ENCODE data around the gene C20orf173. TPM values are rescaled to one million over a fixed set of nuclear protein-coding genes. Genes with fewer than 3 reads are reported as not detected.

Gene C20orf173
- polyA plus RNA-seq, 1 of the 3 experiments (the other 2 are of a cell fraction) = not detected

- no peak for DNase-seq
- POLR2A ChIA-PET = no interaction called here
- CTCF ChIA-PET = no interaction called here
Measured at GRCh38 chr20:35525639-35526038, 3.8 kb downstream of the C20orf173 start.

DNA sequence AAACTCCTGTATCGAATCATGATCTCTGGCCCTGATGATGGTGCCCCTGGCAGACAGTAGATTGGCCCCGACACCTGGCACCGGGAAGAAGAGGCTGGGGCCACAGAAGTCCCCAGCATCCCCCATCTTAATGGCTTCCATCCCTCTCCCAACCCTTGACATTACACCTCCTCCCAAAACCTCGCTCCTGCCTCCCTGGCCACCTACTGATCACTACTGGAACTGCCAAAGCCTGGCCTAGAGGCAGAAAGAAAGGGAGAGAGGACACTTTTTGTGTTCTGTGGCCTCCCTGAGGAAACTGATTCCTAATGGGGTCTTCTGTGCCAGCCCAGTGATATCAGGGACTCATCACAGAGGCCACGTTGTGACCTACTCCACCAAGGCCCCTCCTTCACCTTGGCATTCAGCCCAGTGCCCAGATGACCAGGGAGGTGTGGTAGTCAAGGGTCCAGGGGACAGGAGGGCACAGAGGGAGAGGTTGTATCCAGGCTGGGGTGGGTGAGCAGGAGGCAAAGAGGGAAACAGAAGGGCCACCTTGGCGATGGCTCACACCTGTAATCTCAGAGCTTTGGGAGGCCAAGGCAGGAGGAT lies 6.1 kb downstream of the C20orf173 start:
- Histone ChIP-seq H3K27ac (ENCODE audit: low read depth in 2 of 2, low read length in 1 of 2) (no peak overlapping the region), H3K4me1 (ENCODE audit: control insufficient read depth in 1 of 2, insufficient read depth in 2 of 2, low read depth in 1 of 2, low read length in 1 of 2) (no peaks in the 10 kb centered on the region; a peak in 1 of 4 replicates), H2AFZ (ENCODE audit: low read depth) (no peak overlapping the region), H3K4me2 (no peak overlapping the region), H3F3A (replicated peaks; ENCODE audit: insufficient read depth) (no peaks in the 10 kb centered on the region), H3K9me2 (no peaks in the 10 kb centered on the region), H3K9ac (no peak overlapping the region), H3K27me3 (ENCODE audit: insufficient read depth) (no peaks in the 10 kb centered on the region), H4K20me1 (ENCODE audit: insufficient read depth) (no peaks in the 10 kb centered on the region), H3K9me3 (no peaks in the 10 kb centered on the region), H3K36me3 (replicated peaks in 1 of 2; ENCODE audit: control insufficient read depth in 1 of 2, insufficient read depth in 2 of 2, low read length in 1 of 2) (no peaks in the 10 kb centered on the region), H3K4me3 (ENCODE audit: low read depth in 2 of 2, low read length in 1 of 2) (no peak overlapping the region), H3K79me2 (ENCODE audit: insufficient read depth) (no peaks in the 10 kb centered on the region)
- ChIA-PET CTCF (no interaction called here), POLR2A (no interaction called here)
- TF ChIP-seq RCOR1 (IDR thresholded peaks at IDR 0.05; ENCODE audit: low read length) = no peak
- TF ChIP-seq YY1 (IDR thresholded peaks at IDR 0.05; ENCODE audit: low read depth) = no peak
- 0 out of 2 replicates have a peak, but pooled peaks have one; percentile 4 for TF ChIP-seq RAD21 (IDR thresholded peaks at IDR 0.05; ENCODE audit: low read length)
- TF ChIP-seq JUND (IDR thresholded peaks at IDR 0.05) = no peak
- peak; percentile 52 for TF ChIP-seq CTCF (IDR thresholded peaks at IDR 0.05)
- TF ChIP-seq MXI1 (IDR thresholded peaks at IDR 0.05; ENCODE audit: low read depth, low read length) = no peak
- no peak for TF ChIP-seq FOSL2 (IDR thresholded peaks at IDR 0.05; ENCODE audit: borderline replicate concordance, low read depth)
- TF ChIP-seq, protein P1, sequence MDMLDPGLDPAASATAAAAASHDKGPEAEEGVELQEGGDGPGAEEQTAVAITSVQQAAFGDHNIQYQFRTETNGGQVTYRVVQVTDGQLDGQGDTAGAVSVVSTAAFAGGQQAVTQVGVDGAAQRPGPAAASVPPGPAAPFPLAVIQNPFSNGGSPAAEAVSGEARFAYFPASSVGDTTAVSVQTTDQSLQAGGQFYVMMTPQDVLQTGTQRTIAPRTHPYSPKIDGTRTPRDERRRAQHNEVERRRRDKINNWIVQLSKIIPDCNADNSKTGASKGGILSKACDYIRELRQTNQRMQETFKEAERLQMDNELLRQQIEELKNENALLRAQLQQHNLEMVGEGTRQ (IDR thresholded peaks at IDR 0.05; ENCODE audit: borderline replicate concordance, low read depth, low read length) = no peak
- no peak for TF ChIP-seq CHD2 (IDR thresholded peaks at IDR 0.05; ENCODE audit: low read length, partially characterized antibody)
- TF ChIP-seq EP300 (IDR thresholded peaks at IDR 0.05; ENCODE audit: borderline replicate concordance in 1 of 2, low read depth in 1 of 2, low read length in 1 of 2) = no peak
- TF ChIP-seq FOXJ3 (CRISPR knock-in tag; IDR thresholded peaks at IDR 0.05) = no peak
- no peak for TF ChIP-seq POLR2AphosphoS5 (IDR thresholded peaks at IDR 0.05; ENCODE audit: low read depth, low read length)
- 74% methylated on average over 6 of the region's 6 CpGs for WGBS (ENCODE audit: low lambda C conversion rate)
- peak; percentile 43 for DNase-seq

More at GRCh38 chr20:35525639-35526038, 3.8 kb downstream of the C20orf173 start:
- H3K27me3 ChIP-seq (ENCODE audit: insufficient read depth) = no peaks in the 10 kb centered on the region
- no peaks in the 10 kb centered on the region; a peak in 1 of 4 replicates for H3K4me1 ChIP-seq (ENCODE audit: control insufficient read depth in 1 of 2, insufficient read depth in 2 of 2, low read depth in 1 of 2, low read length in 1 of 2)
- H3K4me3 ChIP-seq (ENCODE audit: low read depth in 2 of 2, low read length in 1 of 2) = no peak overlapping the region
- no peaks in the 10 kb centered on the region for H3K36me3 ChIP-seq (replicated peaks in 1 of 2; ENCODE audit: control insufficient read depth in 1 of 2, insufficient read depth in 2 of 2, low read length in 1 of 2)
- H3K9ac ChIP-seq = no peak overlapping the region
- H3K79me2 ChIP-seq (ENCODE audit: insufficient read depth) = no peaks in the 10 kb centered on the region
- no peaks in the 10 kb centered on the region for H4K20me1 ChIP-seq (ENCODE audit: insufficient read depth)
- TF ChIP-seq EP300 (IDR thresholded peaks at IDR 0.05; ENCODE audit: borderline replicate concordance in 1 of 2, low read depth in 1 of 2, low read length in 1 of 2) = no peak
- TF ChIP-seq TEAD4 (IDR thresholded peaks at IDR 0.05; ENCODE audit: borderline replicate concordance, insufficient read depth) = no peak
- TF ChIP-seq SIN3A (IDR thresholded peaks at IDR 0.05; ENCODE audit: borderline replicate concordance, low read depth, low read length) = no peak
- no peaks in the 10 kb centered on the region for H3F3A ChIP-seq (replicated peaks; ENCODE audit: insufficient read depth)
- no peaks in the 10 kb centered on the region for H3K9me2 ChIP-seq
- no CpG with 5 or more reads among the region's 1 CpG for WGBS (ENCODE audit: low lambda C conversion rate)
- no peak overlapping the region for H3K27ac ChIP-seq (ENCODE audit: low read depth in 2 of 2, low read length in 1 of 2)
- no peak overlapping the region for H3K4me2 ChIP-seq
- H3K9me3 ChIP-seq = no peaks in the 10 kb centered on the region
- H2AFZ ChIP-seq (ENCODE audit: low read depth) = no peak overlapping the region
